Measurements from ENCODE around the gene CPNE6. TPM values are rescaled to one million over a fixed set of nuclear protein-coding genes. Genes with fewer than 3 reads are reported as not detected.

Gene CPNE6
- total and polyA plus RNA-seq, 2 of the 8 experiments (the other 6 are each of a cell fraction or from before 2014, with no cell fraction given) = 0.05 TPM; not detected in 1

- Histone ChIP-seq H4K5ac (ENCODE audit: insufficient read length, low read depth, low read length) (no peak overlapping the region), H2BK20ac (ENCODE audit: low read length) (no peak overlapping the region), H3K14ac (ENCODE audit: insufficient read length) (no peak overlapping the region), H3K4me1 (replicated peaks in 1 of 4; ENCODE audit: control insufficient read depth in 3 of 4, insufficient read depth in 4 of 4, low read length in 3 of 4) (no peaks in the 10 kb centered on the region), H3K79me1 (ENCODE audit: low read depth, low read length) (no peaks in the 10 kb centered on the region), H2AFZ (ENCODE audit: low read length) (no peak overlapping the region), H3K9ac (replicated peaks in 1 of 4; ENCODE audit: extremely low read depth in 1 of 4, low read depth in 3 of 4, low read length in 3 of 4) (no peak overlapping the region), H2BK15ac (ENCODE audit: low read length) (no peak overlapping the region), H4K91ac (replicated peaks; ENCODE audit: insufficient read length, low read length) (no peak overlapping the region), H3K56ac (replicated peaks; ENCODE audit: insufficient read length, low read depth, low read length) (no peak overlapping the region), H4K20me1 (replicated peaks in 1 of 2; ENCODE audit: control insufficient read depth in 1 of 2, insufficient read depth in 2 of 2, low read length in 2 of 2) (no peaks in the 10 kb centered on the region), H3K18ac (ENCODE audit: extremely low read depth, low read length) (no peak overlapping the region), H3K9me3 (ENCODE audit: insufficient read depth in 2 of 2, low read depth in 1 of 2, low read length in 1 of 2) (no peaks in the 10 kb centered on the region), H2BK120ac (replicated peaks; ENCODE audit: low read depth, low read length) (no peak overlapping the region), H4K8ac (ENCODE audit: extremely low read depth, insufficient read depth, low read length) (no peak overlapping the region), H3K79me2 (ENCODE audit: control insufficient read depth in 1 of 2, insufficient read depth in 2 of 2, low read length in 2 of 2) (no peaks in the 10 kb centered on the region), H2BK5ac (ENCODE audit: low read depth, low read length) (no peak overlapping the region), H3K23ac (ENCODE audit: insufficient read length) (no peak overlapping the region), H3K4me3 (ENCODE audit: extremely low read depth in 1 of 4, insufficient read depth in 2 of 4, low read depth in 3 of 4, low read length in 4 of 4) (no peak overlapping the region), H3K27ac (ENCODE audit: low read depth, low read length) (no peak overlapping the region), H3K4ac (replicated peaks; ENCODE audit: insufficient read length, low read depth, low read length) (no peak overlapping the region), H2AK5ac (ENCODE audit: low read depth, low read length) (no peak overlapping the region), H3K23me2 (ENCODE audit: low read depth, low read length) (no peaks in the 10 kb centered on the region), H3K36me3 (ENCODE audit: control insufficient read depth in 2 of 4, insufficient read depth in 4 of 4, low read length in 3 of 4) (no peaks in the 10 kb centered on the region), H2BK12ac (ENCODE audit: low read depth, low read length) (no peak overlapping the region), H3K27me3 (replicated peaks in 1 of 4; ENCODE audit: control insufficient read depth in 3 of 4, extremely low read depth in 1 of 4, insufficient read depth in 3 of 4, low read length in 3 of 4) (no peaks in the 10 kb centered on the region; a peak in 1 of 7 replicates), H3K4me2 (ENCODE audit: insufficient read depth in 1 of 2, low read depth in 2 of 2, low read length in 2 of 2) (no peak overlapping the region)
- TF ChIP-seq GABPA (IDR thresholded peaks at IDR 0.05; ENCODE audit: borderline replicate concordance, insufficient read depth, low read length) = no peak
- TF ChIP-seq BRCA1 (IDR thresholded peaks at IDR 0.05; ENCODE audit: low read depth, low read length) = no peak
- TF ChIP-seq EGR1 (IDR thresholded peaks at IDR 0.05; ENCODE audit: borderline replicate concordance, low read depth, low read length) = no peak
- no peak for TF ChIP-seq ASH2L (IDR thresholded peaks at IDR 0.05; ENCODE audit: low read length)
- TF ChIP-seq CHD1 (IDR thresholded peaks at IDR 0.05; ENCODE audit: low read depth, low read length) = no peak
- TF ChIP-seq POLR2A (IDR thresholded peaks at IDR 0.05; ENCODE audit: control extremely low read depth in 1 of 2, low read depth in 2 of 2, low read length in 2 of 2) = no peak
- no peak for TF ChIP-seq CBX5 (IDR thresholded peaks at IDR 0.05; ENCODE audit: low read depth, low read length)
- ChIA-PET CTCF (ENCODE audit: partially characterized antibody) (interaction anchor here (0.8 to 23.8 kb wide), 9 partner anchors 9 to 114 kb away, joined by 3 to 316 read pairs (median 3); partner anchors contain the start of gene PCK2), POLR2A (ENCODE audit: partially characterized antibody) (interaction anchor here (1.0 to 27.2 kb wide), 5 partner anchors 10 to 33 kb away, joined by 3 to 626 read pairs (median 6); partner anchors contain the start of genes CARMIL3 and PCK2)
- WGBS, 2 experiments (ENCODE audit: extremely low coverage in 1 of 2, insufficient coverage in 1 of 2, insufficient read length in 1 of 2, insufficient replicate concordance in 2 of 2, low coverage in 1 of 2, low lambda C conversion rate in 2 of 2, missing lambda C conversion rate in 1 of 2) = 89% methylated on average over 8 of the region's 8 CpGs; no CpG with 5 or more reads in 1 of the 2 experiments
- DNase-seq (ENCODE audit: low read depth in 1 of 2, low spot score in 2 of 2) (no peak), FAIRE-seq (no peak)
Measured at GRCh38 chr14:24066496-24067132, 4.7 kb upstream of the CPNE6 start.

All from H1 (cell line).